ENCODE measurements around the gene MYOZ3. TPM values are rescaled to one million over a fixed set of nuclear protein-coding genes. Genes with fewer than 3 reads are reported as not detected.

The MYOZ3 gene
- total RNA-seq, 1 donor from 2014 or later = 2.9 TPM

DNA sequence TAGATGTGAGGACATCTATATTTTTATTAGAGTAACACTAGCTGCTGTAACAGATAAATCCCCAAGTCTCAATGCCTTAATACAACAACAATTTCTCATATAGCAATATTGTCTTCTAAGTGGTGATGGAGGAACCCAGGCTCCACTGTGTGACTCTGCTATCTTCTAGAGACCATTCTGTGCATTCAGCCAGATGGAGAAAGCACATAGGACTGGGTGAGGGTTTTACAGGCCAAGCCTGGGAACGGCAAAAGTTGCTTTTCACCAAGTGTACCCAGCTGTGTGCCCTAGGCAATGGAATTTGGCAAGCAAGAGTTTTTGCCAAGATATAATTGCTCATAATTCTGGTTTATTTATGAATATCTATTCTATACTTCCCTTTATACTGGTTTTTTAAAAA, 28.1 kb downstream of the MYOZ3 start:
- TF ChIP-seq, protein P1, sequence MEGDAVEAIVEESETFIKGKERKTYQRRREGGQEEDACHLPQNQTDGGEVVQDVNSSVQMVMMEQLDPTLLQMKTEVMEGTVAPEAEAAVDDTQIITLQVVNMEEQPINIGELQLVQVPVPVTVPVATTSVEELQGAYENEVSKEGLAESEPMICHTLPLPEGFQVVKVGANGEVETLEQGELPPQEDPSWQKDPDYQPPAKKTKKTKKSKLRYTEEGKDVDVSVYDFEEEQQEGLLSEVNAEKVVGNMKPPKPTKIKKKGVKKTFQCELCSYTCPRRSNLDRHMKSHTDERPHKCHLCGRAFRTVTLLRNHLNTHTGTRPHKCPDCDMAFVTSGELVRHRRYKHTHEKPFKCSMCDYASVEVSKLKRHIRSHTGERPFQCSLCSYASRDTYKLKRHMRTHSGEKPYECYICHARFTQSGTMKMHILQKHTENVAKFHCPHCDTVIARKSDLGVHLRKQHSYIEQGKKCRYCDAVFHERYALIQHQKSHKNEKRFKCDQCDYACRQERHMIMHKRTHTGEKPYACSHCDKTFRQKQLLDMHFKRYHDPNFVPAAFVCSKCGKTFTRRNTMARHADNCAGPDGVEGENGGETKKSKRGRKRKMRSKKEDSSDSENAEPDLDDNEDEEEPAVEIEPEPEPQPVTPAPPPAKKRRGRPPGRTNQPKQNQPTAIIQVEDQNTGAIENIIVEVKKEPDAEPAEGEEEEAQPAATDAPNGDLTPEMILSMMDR (IDR thresholded peaks at IDR 0.05; ENCODE audit: unreplicated experiment) = no peak
- Mint-ChIP-seq H3K36me3 (ENCODE audit: insufficient read depth) (peaks cover 14% of the 10 kb centered on the region), H3K4me3 (ENCODE audit: low read depth) (no peak overlapping the region), H3K4me1 (ENCODE audit: low read depth) (no peaks in the 10 kb centered on the region), H3K9me3 (ENCODE audit: low read depth) (no peaks in the 10 kb centered on the region), H3K27me3 (no peaks in the 10 kb centered on the region), H3K27ac (no peak overlapping the region)
- no peak for DNase-seq (ENCODE audit: low spot score, unreplicated experiment)

DNA sequence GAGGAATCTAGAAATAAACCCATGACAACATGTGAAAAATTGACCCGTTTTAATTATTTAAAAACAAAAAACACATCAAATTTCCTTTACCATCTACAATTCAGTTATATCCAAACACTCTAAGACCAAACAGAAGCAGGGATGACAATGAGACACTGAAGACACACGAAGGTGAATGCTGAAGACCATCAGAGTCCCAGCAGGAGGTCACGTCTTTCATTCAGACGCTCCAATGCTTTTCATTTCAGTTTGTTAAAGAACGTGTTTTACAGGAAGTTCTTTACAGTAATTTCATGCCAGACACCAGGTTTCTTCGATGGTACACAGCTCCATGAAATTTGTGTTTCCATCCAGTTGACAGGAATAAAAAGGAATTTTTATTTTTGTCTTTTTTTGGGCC, 29.7 kb downstream of the MYOZ3 start:
- TF ChIP-seq, protein P1 (IDR thresholded peaks at IDR 0.05; ENCODE audit: unreplicated experiment) = no peak
- Mint-ChIP-seq H3K9me3 (ENCODE audit: low read depth) (no peaks in the 10 kb centered on the region), H3K27ac (no peak overlapping the region), H3K36me3 (ENCODE audit: insufficient read depth) (peaks cover 18% of the 10 kb centered on the region), H3K4me1 (ENCODE audit: low read depth) (no peaks in the 10 kb centered on the region), H3K4me3 (ENCODE audit: low read depth) (no peak overlapping the region), H3K27me3 (no peaks in the 10 kb centered on the region)
- no peak for DNase-seq (ENCODE audit: low spot score, unreplicated experiment)

DNA sequence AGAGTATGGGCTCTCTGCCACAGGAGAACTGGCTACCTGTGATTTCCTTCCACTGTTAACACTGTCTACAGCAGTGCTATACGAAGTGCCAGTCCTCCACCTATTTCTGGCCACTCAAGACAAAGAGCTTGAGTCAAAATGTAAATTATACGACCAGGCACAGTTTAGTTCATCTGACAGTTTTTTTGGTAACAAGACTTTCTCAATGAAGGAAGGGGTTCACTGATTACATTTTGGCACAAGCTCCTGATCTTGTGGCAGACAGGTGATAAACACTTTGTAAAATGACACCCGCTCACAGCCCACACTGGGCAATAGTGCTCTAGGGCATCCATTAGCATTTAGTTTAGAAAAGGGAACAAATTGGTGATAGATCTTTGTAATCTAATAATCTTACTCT, 31.2 kb downstream of the MYOZ3 start:
- Mint-ChIP-seq H3K27ac (no peak overlapping the region), H3K27me3 (no peaks in the 10 kb centered on the region), H3K4me3 (ENCODE audit: low read depth) (no peak overlapping the region), H3K4me1 (ENCODE audit: low read depth) (no peaks in the 10 kb centered on the region), H3K36me3 (ENCODE audit: insufficient read depth) (peaks cover 24% of the 10 kb centered on the region), H3K9me3 (ENCODE audit: low read depth) (no peaks in the 10 kb centered on the region)
- no peak for DNase-seq (ENCODE audit: low spot score, unreplicated experiment)
- TF ChIP-seq, protein P1 (IDR thresholded peaks at IDR 0.05; ENCODE audit: unreplicated experiment) = no peak

DNA sequence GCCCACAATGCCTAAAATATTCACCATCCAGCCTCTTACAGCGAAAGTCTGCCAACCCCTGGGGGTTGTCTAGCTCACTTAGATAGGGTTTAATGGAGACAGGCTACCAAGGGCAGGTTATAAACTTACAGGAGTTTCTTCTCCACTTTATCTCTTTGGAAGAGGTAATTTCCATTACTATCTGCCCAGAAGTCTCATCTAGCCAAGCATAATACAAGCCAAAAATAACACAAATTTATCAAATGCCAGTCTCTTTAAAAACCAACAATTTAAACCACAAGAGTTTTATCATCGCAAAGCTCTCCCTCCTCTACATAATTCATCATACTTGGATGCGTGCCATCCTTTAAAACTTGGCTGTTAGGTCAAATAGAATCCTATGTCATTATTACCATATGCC, 33.6 kb downstream of the MYOZ3 start:
- H3K27me3 Mint-ChIP-seq = no peaks in the 10 kb centered on the region
- TF ChIP-seq, protein P1 (IDR thresholded peaks at IDR 0.05; ENCODE audit: unreplicated experiment) = no peak
- no peaks in the 10 kb centered on the region for H3K4me1 Mint-ChIP-seq (ENCODE audit: low read depth)
- H3K9me3 Mint-ChIP-seq (ENCODE audit: low read depth) = no peaks in the 10 kb centered on the region
- DNase-seq (ENCODE audit: low spot score, unreplicated experiment) = no peak
- H3K4me3 Mint-ChIP-seq (ENCODE audit: low read depth) = no peak overlapping the region
- H3K27ac Mint-ChIP-seq = no peak overlapping the region
- peaks cover 22% of the 10 kb centered on the region for H3K36me3 Mint-ChIP-seq (ENCODE audit: insufficient read depth)

DNA sequence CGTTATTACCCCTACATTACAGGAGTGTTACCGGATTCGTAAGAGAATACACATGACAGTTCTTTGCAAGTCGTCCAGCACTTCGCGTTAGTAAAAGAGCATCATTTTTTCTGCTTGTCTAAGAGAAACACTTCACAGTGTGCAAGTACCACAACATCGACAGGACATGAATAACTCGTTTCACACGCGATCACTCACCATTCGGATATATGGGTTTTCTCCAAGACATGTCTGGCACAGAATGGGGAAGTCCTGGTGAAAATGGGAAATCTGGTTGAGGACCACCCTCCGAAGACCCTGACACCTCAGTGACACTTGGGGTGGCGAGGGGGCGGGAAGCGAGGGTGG, 39.2 kb downstream of the MYOZ3 start:
- Mint-ChIP-seq H3K4me1 (ENCODE audit: low read depth) (no peaks in the 10 kb centered on the region), H3K27me3 (no peaks in the 10 kb centered on the region), H3K9me3 (ENCODE audit: low read depth) (no peaks in the 10 kb centered on the region), H3K27ac (no peak overlapping the region), H3K36me3 (ENCODE audit: insufficient read depth) (peaks cover 12% of the 10 kb centered on the region), H3K4me3 (ENCODE audit: low read depth) (no peak overlapping the region)
- TF ChIP-seq, protein P1 (IDR thresholded peaks at IDR 0.05; ENCODE audit: unreplicated experiment) = no peak
- DNase-seq (ENCODE audit: low spot score, unreplicated experiment) = no peak
